Activated CD8-positive, alpha-beta T cell treated with anti-CD3 and anti-CD28 coated beads for 36 hours (primary cell): ENCODE measurements around the gene PIR. TPM values are rescaled to one million over a fixed set of nuclear protein-coding genes. Genes with fewer than 3 reads are reported as not detected.

Experiments used
- ATAC-seq: fragments of 200-7000 bp; cut with Tn5 transposase; one replicate; pipeline ENCODE4 v1.10.0; 2021; ENCODE audit warnings: mild to moderate bottlenecking, moderate library complexity
- CTCF ChIA-PET: fragments of 350-600 bp; sonication (Branson Sonifier 250); formaldehyde crosslinking; loops from one replicate; lab custom pipeline; 2021; ENCODE audit warnings: antibody characterized with exemption; lab: Charles Lee
- POLR2A ChIA-PET: fragments of 350-600 bp; sonication (Branson Sonifier 250); formaldehyde crosslinking; loops from one replicate; lab custom pipeline; 2021; ENCODE audit warnings: antibody characterized with exemption; lab: Charles Lee
- DNase-seq: peaks from one replicate; pipeline ENCODE4 v3.0.0-alpha.2; 2020
- H3K27ac Mint-ChIP-seq: one replicate; pipeline ENCODE4 v1.8.0; 2021; ENCODE audit warnings: mild to moderate bottlenecking, mixed read lengths
- H3K27me3 Mint-ChIP-seq: one replicate; pipeline ENCODE4 v1.8.0; 2021; ENCODE audit warnings: mixed read lengths
- H3K36me3 Mint-ChIP-seq: one replicate; pipeline ENCODE4 v1.8.0; 2021; ENCODE audit warnings: low read depth, mixed read lengths
- H3K4me1 Mint-ChIP-seq: one replicate; pipeline ENCODE4 v1.8.0; 2021; ENCODE audit warnings: low read depth, mixed read lengths
- H3K4me3 Mint-ChIP-seq: one replicate; pipeline ENCODE4 v1.8.0; 2021; ENCODE audit warnings: mild to moderate bottlenecking, moderate library complexity, mixed read lengths
- H3K9me3 Mint-ChIP-seq: one replicate; pipeline ENCODE4 v1.8.0; 2021; ENCODE audit warnings: mixed read lengths
- CTCF ChIP-seq: fragments of 200-600 bp; IDR thresholded peaks from one replicate; pipeline ENCODE4 v1.8.0; 2022; ENCODE audit warnings: antibody characterized with exemption, mild to moderate bottlenecking
- intact Hi-C: fragments of 100-400 bp; cut with micrococcal nuclease; formaldehyde crosslinking; loops from one replicate; pipeline ENCODE4 v1.10.0; 2022
- total RNA-seq, 2 experiments: library from RNA; stranded (reverse); gene quantifications; one replicate each; pipeline ENCODE4 v1.2.3, GENCODE V29; 2021

The PIR gene
- total RNA-seq, 2 experiments from 2014 or later = 0.74 to 1.2 TPM

DNA sequence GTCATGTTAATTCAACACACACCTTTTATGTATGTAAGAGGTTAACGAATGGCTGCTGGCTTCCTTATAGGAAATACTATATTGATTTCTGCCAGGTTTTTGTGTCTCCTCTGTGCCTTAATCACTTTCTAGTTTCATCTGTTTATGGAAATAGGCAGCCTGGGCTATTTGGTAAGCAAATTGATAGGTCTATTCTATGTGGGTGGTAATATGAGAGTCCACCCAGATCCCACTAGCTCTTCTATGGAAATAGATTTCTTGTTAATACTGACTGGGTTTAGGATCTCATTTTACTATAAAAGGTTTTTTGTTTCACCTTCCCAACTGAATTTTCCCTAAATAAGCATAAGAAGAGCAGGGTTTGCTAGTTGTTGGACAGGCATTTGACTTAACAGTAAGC, 11.5 kb upstream of the PIR start:
- ChIA-PET POLR2A (no interaction called here), CTCF (no interaction called here)
- intact Hi-C loops = no loop called here
- H3K36me3 Mint-ChIP-seq = no peaks in the 10 kb centered on the region
- ATAC-seq (no peak), DNase-seq (no peak)
- no peaks in the 10 kb centered on the region for H3K9me3 Mint-ChIP-seq
- H3K27me3 Mint-ChIP-seq = peaks cover 5% of the 10 kb centered on the region
- no peak for TF ChIP-seq CTCF
- H3K4me1 Mint-ChIP-seq = no peaks in the 10 kb centered on the region
- no peak overlapping the region for H3K27ac Mint-ChIP-seq
- no peak overlapping the region for H3K4me3 Mint-ChIP-seq

GRCh38 chrX:15501506-15501905, 8.4 kb upstream of the PIR start:
- no peak overlapping the region for H3K27ac Mint-ChIP-seq
- H3K27me3 Mint-ChIP-seq = peaks cover 5% of the 10 kb centered on the region
- ChIA-PET CTCF (interaction anchor here (1.2 to 4.5 kb wide), 3 partner anchors 8 to 131 kb away, joined by 3 to 15 read pairs (median 6); partner anchors contain the start of gene PIR), POLR2A (no interaction called here)
- no peak for TF ChIP-seq CTCF
- no peaks in the 10 kb centered on the region for H3K4me1 Mint-ChIP-seq
- H3K9me3 Mint-ChIP-seq = no peaks in the 10 kb centered on the region
- H3K4me3 Mint-ChIP-seq = no peak overlapping the region
- ATAC-seq (no peak), DNase-seq (no peak)
- no peaks in the 10 kb centered on the region for H3K36me3 Mint-ChIP-seq
- intact Hi-C loops = no loop called here

DNA sequence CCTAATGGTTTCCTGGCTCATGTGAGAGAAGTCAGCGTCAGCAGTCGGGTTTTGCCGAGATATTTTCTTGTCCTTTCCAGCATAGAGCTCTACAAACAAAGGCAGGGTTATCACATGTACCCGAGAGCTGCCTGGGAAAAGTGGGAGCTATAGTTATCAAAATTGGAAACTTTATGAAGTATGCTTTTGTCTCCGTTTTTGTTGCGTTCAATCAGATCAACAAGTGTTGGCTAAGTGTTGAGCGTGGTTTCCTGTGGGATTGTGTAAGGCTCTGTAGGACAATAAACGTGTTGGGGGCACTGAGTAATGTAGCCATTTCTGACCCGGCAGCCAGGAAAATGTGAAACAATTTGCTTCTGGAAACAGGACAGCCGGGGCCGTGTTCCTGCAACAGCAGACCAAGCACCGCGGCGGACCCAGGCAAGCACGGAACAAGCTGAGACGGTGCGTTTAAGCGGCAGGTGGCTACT, 7.4 kb upstream of the PIR start, which contains the start of gene BMX:
BMX (plus strand) TSS at position 311 of the 470 bp plus-strand sequence. CDS start 7,547 bp downstream, outside the sequence.
- intact Hi-C loops = no loop called here
- no peak for TF ChIP-seq CTCF
- H3K9me3 Mint-ChIP-seq = no peaks in the 10 kb centered on the region
- CTCF ChIA-PET = interaction anchor here (1.2 to 4.5 kb wide), 2 partner anchors 65 to 132 kb away, joined by 3 to 15 read pairs; no protein-coding TSS in a partner anchor
- H3K4me1 Mint-ChIP-seq = no peaks in the 10 kb centered on the region
- peaks cover 5% of the 10 kb centered on the region for H3K27me3 Mint-ChIP-seq
- no peak for ATAC-seq
- DNase-seq = no peak
- POLR2A ChIA-PET = no interaction called here
- H3K27ac Mint-ChIP-seq = no peak within 1 kb of the TSS
- H3K4me3 Mint-ChIP-seq = no peak within 1 kb of the TSS
- no peaks in the 10 kb centered on the region for H3K36me3 Mint-ChIP-seq

- TF ChIP-seq CTCF = no peak
- Mint-ChIP-seq H3K27ac (no peak overlapping the region), H3K36me3 (no peaks in the 10 kb centered on the region), H3K4me3 (no peak overlapping the region), H3K4me1 (no peaks in the 10 kb centered on the region), H3K9me3 (no peaks in the 10 kb centered on the region), H3K27me3 (peaks cover 4% of the 10 kb centered on the region)
- CTCF ChIA-PET = interaction anchor here (4.5 kb wide), 1 partner anchor 65 kb away, joined by 15 read pairs; no protein-coding TSS in a partner anchor
- intact Hi-C loops = loop anchor here (10.0 kb wide), 1 partner anchor 145 kb away; no protein-coding TSS in a partner anchor
- POLR2A ChIA-PET = no interaction called here
- DNase-seq (no peak), ATAC-seq (no peak)
These were observed 6.8 kb upstream of the PIR start for GRCh38 chrX:15499976-15500375.

- H3K27ac Mint-ChIP-seq = no peak overlapping the region
- no peak overlapping the region for H3K4me3 Mint-ChIP-seq
- H3K9me3 Mint-ChIP-seq = no peaks in the 10 kb centered on the region
- no peaks in the 10 kb centered on the region for H3K4me1 Mint-ChIP-seq
- no peaks in the 10 kb centered on the region for H3K27me3 Mint-ChIP-seq
- no peak for TF ChIP-seq CTCF
- ChIA-PET CTCF (interaction anchor here (0.9 to 4.5 kb wide), 3 partner anchors 13 to 66 kb away, joined by 3 to 15 read pairs (median 4); no protein-coding TSS in a partner anchor), POLR2A (no interaction called here)
- DNase-seq = no peak
- no peak for ATAC-seq
- H3K36me3 Mint-ChIP-seq = no peaks in the 10 kb centered on the region
- intact Hi-C loops = loop anchor here (10.0 kb wide), 1 partner anchor 146 kb away; no protein-coding TSS in a partner anchor
These were observed 5.6 kb upstream of the PIR start for GRCh38 chrX:15498741-15499140.
